Erythroblast (primary cell): ENCODE results near the gene MAN1C1.

Experiments used
- GATA1 ChIP-seq: IDR thresholded peaks from 2 replicates; pipeline ENCODE4 v1.6.1; 2011; ENCODE audit warnings: low read depth, mild to moderate bottlenecking, control low read depth, low read length, moderate library complexity
- POLR2A ChIP-seq: IDR thresholded peaks from 2 replicates; pipeline ENCODE4 v1.6.1; 2011; ENCODE audit warnings: mild to moderate bottlenecking, low read length

- TF ChIP-seq POLR2A = no peak
- no peak for TF ChIP-seq GATA1
Measured at GRCh38 chr1:25760122-25760719, 143.6 kb downstream of the MAN1C1 start.
